Astrocyte (in vitro differentiated cells and primary cell): Measurements from ENCODE around the gene ADSS1. TPM values are rescaled to one million over a fixed set of nuclear protein-coding genes. Genes with fewer than 3 reads are reported as not detected.

ENCODE experiments used
- DNase-seq: peaks from one replicate; pipeline ENCODE4 v3.0.0-alpha.2; 2010; ENCODE audit warnings: low read depth
- FAIRE-seq: peaks from 2 replicates; lab custom pipeline; 2011; peaks lifted over from hg19 to GRCh38; lab: Jason Lieb, UNC
- H2AFZ ChIP-seq: 2 replicates; pipeline ENCODE4 v1.6.0; 2012; ENCODE audit warnings: low read depth, low read length, inconsistent platforms
- H3K27ac ChIP-seq: 2 replicates; pipeline ENCODE4 v1.5.1; 2011; ENCODE audit warnings: low read depth, low read length, inconsistent platforms
- H3K27me3 ChIP-seq: 2 replicates; pipeline ENCODE4 v1.6.0; 2011; ENCODE audit warnings: low read length, inconsistent platforms; ENCODE audit not compliant: insufficient read depth
- H3K36me3 ChIP-seq: 2 replicates; pipeline ENCODE4 v1.5.1; 2011; ENCODE audit warnings: low read length, inconsistent platforms; ENCODE audit not compliant: insufficient read depth
- H3K4me1 ChIP-seq: 2 replicates; pipeline ENCODE4 v1.5.1; 2011; ENCODE audit warnings: low read length, inconsistent platforms; ENCODE audit not compliant: insufficient read depth
- H3K4me2 ChIP-seq: 2 replicates; pipeline ENCODE4 v1.6.0; 2012; ENCODE audit warnings: low read length, inconsistent platforms
- H3K4me3 ChIP-seq: 2 replicates; pipeline ENCODE4 v1.5.1; 2011; ENCODE audit warnings: low read depth, mild to moderate bottlenecking, low read length, inconsistent platforms; ENCODE audit not compliant: insufficient read depth
- H3K79me2 ChIP-seq: 2 replicates; pipeline ENCODE4 v1.6.0; 2012; ENCODE audit warnings: mild to moderate bottlenecking, low read length, inconsistent platforms; ENCODE audit not compliant: insufficient read depth
- H3K9ac ChIP-seq: 2 replicates; pipeline ENCODE4 v1.6.0; 2012; ENCODE audit warnings: mild to moderate bottlenecking, low read length, inconsistent platforms
- H3K9me3 ChIP-seq: 2 replicates; pipeline ENCODE4 v1.5.1; 2012; ENCODE audit warnings: low read depth, mild to moderate bottlenecking, low read length, inconsistent platforms; ENCODE audit not compliant: insufficient read depth
- H4K20me1 ChIP-seq: 2 replicates; pipeline ENCODE4 v1.6.0; 2012; ENCODE audit warnings: low read length, inconsistent platforms; ENCODE audit not compliant: insufficient read depth
- H3K27ac Mint-ChIP-seq: one replicate; pipeline ENCODE4 v1.8.0; 2021; ENCODE audit warnings: mild to moderate bottlenecking, mixed read lengths; ENCODE audit not compliant: unreplicated experiment
- H3K27me3 Mint-ChIP-seq: one replicate; pipeline ENCODE4 v1.8.0; 2021; ENCODE audit warnings: low read depth, mixed read lengths; ENCODE audit not compliant: unreplicated experiment
- H3K36me3 Mint-ChIP-seq: one replicate; pipeline ENCODE4 v1.8.0; 2021; ENCODE audit warnings: low read depth, mixed read lengths; ENCODE audit not compliant: unreplicated experiment
- H3K4me1 Mint-ChIP-seq: one replicate; pipeline ENCODE4 v1.8.0; 2021; ENCODE audit warnings: low read depth, mixed read lengths; ENCODE audit not compliant: unreplicated experiment
- H3K4me3 Mint-ChIP-seq: one replicate; pipeline ENCODE4 v1.8.0; 2021; ENCODE audit warnings: mild to moderate bottlenecking, moderate library complexity, mixed read lengths; ENCODE audit not compliant: unreplicated experiment
- H3K9me3 Mint-ChIP-seq: one replicate; pipeline ENCODE4 v1.8.0; 2021; ENCODE audit warnings: mild to moderate bottlenecking, mixed read lengths; ENCODE audit not compliant: unreplicated experiment
- CTCF ChIP-seq: IDR thresholded peaks from 2 replicates; pipeline ENCODE4 v1.5.1; 2011; ENCODE audit warnings: low read depth, mild to moderate bottlenecking, inconsistent platforms, low read length, moderate library complexity; ENCODE audit not compliant: insufficient read depth
- EZH2 ChIP-seq: IDR thresholded peaks from 2 replicates; pipeline ENCODE4 v1.6.1; 2012; ENCODE audit warnings: mild to moderate bottlenecking, low read length, inconsistent platforms; ENCODE audit not compliant: insufficient read depth
- total RNA-seq: library from RNA; stranded (reverse); gene quantifications from 2 replicates; pipeline ENCODE4 v1.2.1, GENCODE V29; 2021

The ADSS1 gene
- total RNA-seq, 1 donor from 2014 or later: 4.4 TPM

GRCh38 chr14:104688505-104689108, 35.4 kb upstream of the ADSS1 start:
- Histone ChIP-seq H3K4me3 (peak overlapping the region; percentile 41), H4K20me1 (peaks cover 38% of the 10 kb centered on the region), H3K4me1 (peaks cover 44% of the 10 kb centered on the region), H2AFZ (peak overlapping the region; percentile 75), H3K9ac (peak overlapping the region; percentile 36), H3K9me3 (no peaks in the 10 kb centered on the region), H3K4me2 (peak overlapping the region; percentile 85), H3K27me3 (no peaks in the 10 kb centered on the region), H3K36me3 (no peaks in the 10 kb centered on the region), H3K79me2 (peaks cover 40% of the 10 kb centered on the region), H3K27ac (peak overlapping the region; percentile 33)
- Mint-ChIP-seq H3K4me1 (peaks cover 15% of the 10 kb centered on the region), H3K36me3 (no peaks in the 10 kb centered on the region), H3K27me3 (no peaks in the 10 kb centered on the region), H3K4me3 (peak overlapping the region; percentile 50), H3K27ac (no peak overlapping the region), H3K9me3 (no peaks in the 10 kb centered on the region)
- TF ChIP-seq EZH2: no peak
- no peak for TF ChIP-seq CTCF
- no peak for DNase-seq
- FAIRE-seq: no peak

- H3K4me3 Mint-ChIP-seq: peak within 1 kb of the TSS; percentile 85
- H3K4me1 ChIP-seq: peaks cover 47% of the 10 kb centered on the region
- no peaks in the 10 kb centered on the region for H3K27me3 ChIP-seq
- peaks cover 14% of the 10 kb centered on the region for H3K4me1 Mint-ChIP-seq
- no peaks in the 10 kb centered on the region for H3K9me3 ChIP-seq
- DNase-seq (no peak), FAIRE-seq (no peak)
- H3K27ac ChIP-seq: peak within 1 kb of the TSS; percentile 60
- TF ChIP-seq CTCF (no peak), EZH2 (no peak)
- peaks cover 3% of the 10 kb centered on the region for H3K36me3 Mint-ChIP-seq
- H3K27me3 Mint-ChIP-seq: no peaks in the 10 kb centered on the region
- H3K79me2 ChIP-seq: peaks cover 47% of the 10 kb centered on the region
- H3K4me3 ChIP-seq: peak within 1 kb of the TSS; percentile 89
- peak within 1 kb of the TSS; percentile 91 for H3K4me2 ChIP-seq
- no peak within 1 kb of the TSS for H3K27ac Mint-ChIP-seq
- peaks cover 44% of the 10 kb centered on the region for H4K20me1 ChIP-seq
- H3K36me3 ChIP-seq: no peaks in the 10 kb centered on the region
- H2AFZ ChIP-seq: peak within 1 kb of the TSS; percentile 75
- peak within 1 kb of the TSS; percentile 88 for H3K9ac ChIP-seq
- no peaks in the 10 kb centered on the region for H3K9me3 Mint-ChIP-seq
These were observed 34.7 kb upstream of the ADSS1 start, which contains the start of gene INF2 for GRCh38 chr14:104689109-104689880. TSS of gene INF2 (plus strand) at chr14:104689618. CDS start at chr14:104701366, 11,748 bp downstream.
